PC-9 (cell line): Measurements from ENCODE around the gene SYNJ2.

Experiments used
- EZH2 ChIP-seq: fragments of 200-600 bp; sonication (generic); IDR thresholded peaks from 2 replicates; pipeline ENCODE4 v1.8.0; 2017; ENCODE audit warnings: antibody characterized with exemption, low read depth
- TF ChIP-seq, protein P1 (sequence below): fragments of 200-600 bp; sonication (generic); conservative IDR thresholded peaks from 2 replicates; pipeline ENCODE4 v1.6.1; 2017; ENCODE audit warnings: mixed run types, antibody characterized with exemption, mild to moderate bottlenecking, moderate library complexity

DNA sequence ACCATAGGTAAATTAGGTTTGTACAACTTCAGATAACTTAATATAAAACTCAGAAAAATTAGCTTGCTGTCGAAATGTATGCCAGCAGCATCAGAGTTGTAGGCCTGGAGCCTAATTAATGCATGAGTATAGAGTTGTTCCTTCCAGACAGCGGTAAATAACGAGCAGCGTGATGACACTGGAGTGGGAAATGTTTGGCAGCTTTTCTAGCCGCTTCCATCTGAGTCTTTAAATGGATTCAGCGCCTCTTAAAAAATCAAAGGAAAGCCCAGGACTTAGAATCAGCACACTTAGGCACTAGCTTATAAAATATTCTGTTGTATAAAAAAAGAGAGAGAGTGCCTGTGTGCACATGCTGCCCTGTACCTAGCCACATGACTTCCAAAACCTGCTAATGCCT is 43.7 kb upstream of the SYNJ2 start:
- TF ChIP-seq, protein P1, sequence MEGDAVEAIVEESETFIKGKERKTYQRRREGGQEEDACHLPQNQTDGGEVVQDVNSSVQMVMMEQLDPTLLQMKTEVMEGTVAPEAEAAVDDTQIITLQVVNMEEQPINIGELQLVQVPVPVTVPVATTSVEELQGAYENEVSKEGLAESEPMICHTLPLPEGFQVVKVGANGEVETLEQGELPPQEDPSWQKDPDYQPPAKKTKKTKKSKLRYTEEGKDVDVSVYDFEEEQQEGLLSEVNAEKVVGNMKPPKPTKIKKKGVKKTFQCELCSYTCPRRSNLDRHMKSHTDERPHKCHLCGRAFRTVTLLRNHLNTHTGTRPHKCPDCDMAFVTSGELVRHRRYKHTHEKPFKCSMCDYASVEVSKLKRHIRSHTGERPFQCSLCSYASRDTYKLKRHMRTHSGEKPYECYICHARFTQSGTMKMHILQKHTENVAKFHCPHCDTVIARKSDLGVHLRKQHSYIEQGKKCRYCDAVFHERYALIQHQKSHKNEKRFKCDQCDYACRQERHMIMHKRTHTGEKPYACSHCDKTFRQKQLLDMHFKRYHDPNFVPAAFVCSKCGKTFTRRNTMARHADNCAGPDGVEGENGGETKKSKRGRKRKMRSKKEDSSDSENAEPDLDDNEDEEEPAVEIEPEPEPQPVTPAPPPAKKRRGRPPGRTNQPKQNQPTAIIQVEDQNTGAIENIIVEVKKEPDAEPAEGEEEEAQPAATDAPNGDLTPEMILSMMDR = no peak
- no peak for TF ChIP-seq EZH2
